ENCODE measurements around the gene ZCCHC12.
A peak's percentile ranks its signal among the peaks of the same experiment; 100 is the strongest.
"Not testable (repeated sequence)": the region's sequence is repeated elsewhere in the genome, so short reads cannot be mapped to it uniquely, and the experiment has no call there.

ZCCHC12 gene

GRCh38 chrX:118823263-118824172 is at the start of gene ZCCHC12:
Gene ZCCHC12 (plus strand): TSS chrX:118823824. CDS start chrX:118825245, 1,421 bp downstream.
- DNase-seq: peak in 52 of 56 donors; percentile 0 to 73 (median 37)

GRCh38 chrX:118779581-118779980 is 44.0 kb upstream of the ZCCHC12 start:
- DNase-seq: no peak

DNA sequence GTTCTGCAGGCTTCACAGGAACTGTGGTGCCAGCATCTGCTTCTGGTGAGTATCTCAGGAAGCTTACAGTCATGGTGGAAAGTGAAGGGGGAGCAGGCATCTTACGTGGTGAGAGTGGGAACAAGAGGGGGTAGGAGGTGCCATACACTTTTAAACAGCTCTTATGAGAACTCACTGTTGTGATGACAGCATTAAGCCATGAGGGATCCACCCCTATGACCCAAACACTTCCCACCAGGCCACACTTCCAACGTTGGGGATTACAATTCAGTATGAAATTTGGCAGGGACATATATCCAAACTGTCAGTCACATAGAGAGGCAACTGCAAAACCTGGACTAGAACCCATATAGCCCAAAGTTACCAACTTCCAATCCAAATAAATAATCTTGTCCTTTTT is 43.1 kb upstream of the ZCCHC12 start:
- DNase-seq: no peak

- no peak for DNase-seq
Measured at GRCh38 chrX:118780911-118781310, 42.7 kb upstream of the ZCCHC12 start.

DNA sequence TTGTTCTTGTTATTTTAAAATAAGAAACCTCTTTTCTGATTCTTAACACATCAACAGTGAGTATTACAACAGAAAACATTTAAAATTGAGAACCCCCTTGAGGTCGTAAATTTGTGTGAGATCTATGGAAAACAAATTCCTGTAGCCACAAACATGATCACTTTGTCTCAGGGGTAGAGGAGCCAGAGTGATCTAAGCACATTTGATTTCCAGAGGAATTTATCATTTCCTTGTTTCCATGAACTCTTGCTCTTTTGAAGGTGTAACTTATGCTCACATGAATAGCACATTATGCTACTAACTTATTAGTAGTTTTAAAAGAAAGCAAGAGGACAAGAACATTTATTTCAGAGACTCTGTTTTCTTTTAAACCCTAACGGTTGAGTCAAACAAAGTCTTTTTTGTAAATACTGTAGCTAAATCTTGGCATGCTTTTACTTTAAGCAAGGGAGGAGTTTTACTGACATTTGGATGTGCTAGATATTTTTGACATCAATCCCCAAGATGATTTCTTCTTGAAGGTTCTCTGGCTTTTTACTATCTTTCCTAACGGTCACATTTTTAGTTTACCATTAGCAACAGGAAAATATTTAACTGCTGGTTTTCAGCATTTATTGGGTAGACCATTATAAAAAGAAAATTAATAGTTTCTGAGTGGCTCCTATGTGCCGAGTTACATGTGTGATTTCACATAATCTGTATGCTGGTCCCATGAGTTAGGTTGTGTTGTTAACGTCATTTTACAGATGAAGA is 27.9 kb upstream of the ZCCHC12 start:
- no peak for DNase-seq

- peak in 1 of 56 donors; percentile 16 for DNase-seq
Measured at GRCh38 chrX:118802857-118803256, 20.8 kb upstream of the ZCCHC12 start.

- peak in 30 of 56 donors; percentile 0 to 50 (median 6) for DNase-seq
Measured at GRCh38 chrX:118807151-118808017, 16.2 kb upstream of the ZCCHC12 start.

DNA sequence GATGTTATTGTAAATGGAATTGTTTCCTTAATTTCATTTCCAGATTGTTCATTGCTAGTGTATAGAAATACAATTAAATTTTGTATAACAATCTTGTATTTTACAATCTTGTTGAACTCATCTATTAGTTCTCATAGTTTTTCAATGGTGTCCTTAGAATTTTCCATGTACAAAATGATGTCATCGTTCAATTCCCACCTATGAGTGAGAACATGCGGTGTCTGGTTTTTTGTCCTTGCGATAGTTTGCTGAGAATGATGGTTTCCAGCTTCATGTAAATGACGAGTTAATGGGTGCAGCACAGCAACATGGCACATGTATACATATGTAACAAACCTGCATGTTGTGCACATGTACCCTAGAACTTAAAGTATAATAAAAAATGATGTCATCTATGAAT is 6.4 kb upstream of the ZCCHC12 start:
- DNase-seq: not testable (repeated sequence)

GRCh38 chrX:118824173-118824730 is 628 bp downstream of the ZCCHC12 start:
- peak in 1 of 56 donors; percentile 1 for DNase-seq

- peak in 1 of 56 donors; percentile 8 for DNase-seq
Measured at GRCh38 chrX:118825227-118825626, 1.6 kb downstream of the ZCCHC12 start.

DNA sequence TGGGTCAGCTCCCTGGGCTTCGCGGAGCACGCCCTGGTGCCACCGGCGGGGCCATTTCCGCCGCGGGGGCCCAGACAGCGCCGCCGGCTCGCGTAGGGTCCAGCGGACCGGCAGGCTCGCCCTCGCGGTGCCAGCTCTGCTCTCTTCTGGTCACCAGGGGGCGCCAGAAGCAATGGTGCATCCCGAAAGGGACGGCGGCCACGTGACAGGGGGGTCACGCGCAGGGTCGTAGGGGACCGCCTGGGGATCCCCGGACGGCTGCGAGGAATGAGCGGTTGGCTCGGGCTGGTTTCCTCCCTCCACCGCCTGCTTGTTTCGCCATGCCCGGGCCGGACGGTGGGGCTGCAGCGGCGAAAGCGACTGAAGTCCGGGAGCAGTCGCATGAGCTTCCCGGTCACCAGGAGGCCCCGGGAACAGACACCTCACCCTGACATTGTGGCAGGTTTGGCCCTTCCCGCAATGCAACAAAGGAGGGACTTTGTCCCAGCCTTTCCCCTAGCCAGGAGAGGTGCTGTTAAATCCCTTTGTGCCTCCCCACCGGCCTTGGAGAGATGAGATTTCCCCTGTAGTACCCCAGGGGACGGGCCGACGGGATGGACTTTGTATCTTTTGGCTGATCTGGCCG is 15.8 kb downstream of the ZCCHC12 start:
- peak; percentile 12 to 89 (median 68) for DNase-seq

- DNase-seq: peak in 2 of 56 donors; percentile 4 to 39
Measured at GRCh38 chrX:118847676-118848075, 24.1 kb downstream of the ZCCHC12 start.

- DNase-seq: no peak
Measured at GRCh38 chrX:118853596-118853995, 30.0 kb downstream of the ZCCHC12 start.

- no peak for DNase-seq
Measured at GRCh38 chrX:118855681-118856310, 32.2 kb downstream of the ZCCHC12 start.

DNA sequence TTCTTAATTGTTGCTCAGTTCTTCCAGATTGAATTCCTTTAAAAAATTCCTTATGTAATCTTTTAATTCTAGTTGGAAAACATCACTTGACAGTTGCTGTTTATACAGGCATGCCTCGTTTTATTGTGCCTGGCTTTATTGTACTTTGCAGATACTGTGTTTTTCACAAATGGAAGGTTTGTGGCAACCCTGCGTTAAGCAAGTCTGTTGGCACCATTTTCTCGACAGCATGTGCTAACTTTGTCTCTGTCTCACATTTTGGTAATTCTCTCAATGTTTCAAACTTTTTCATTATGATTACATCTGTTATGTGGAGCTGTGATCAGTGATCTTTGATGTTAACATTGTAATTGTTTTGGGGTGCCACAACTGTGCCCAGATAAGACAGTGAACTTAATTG is 33.4 kb downstream of the ZCCHC12 start:
- DNase-seq: no peak

- DNase-seq: no peak
Measured at GRCh38 chrX:118861338-118861737, 37.7 kb downstream of the ZCCHC12 start.

DNA sequence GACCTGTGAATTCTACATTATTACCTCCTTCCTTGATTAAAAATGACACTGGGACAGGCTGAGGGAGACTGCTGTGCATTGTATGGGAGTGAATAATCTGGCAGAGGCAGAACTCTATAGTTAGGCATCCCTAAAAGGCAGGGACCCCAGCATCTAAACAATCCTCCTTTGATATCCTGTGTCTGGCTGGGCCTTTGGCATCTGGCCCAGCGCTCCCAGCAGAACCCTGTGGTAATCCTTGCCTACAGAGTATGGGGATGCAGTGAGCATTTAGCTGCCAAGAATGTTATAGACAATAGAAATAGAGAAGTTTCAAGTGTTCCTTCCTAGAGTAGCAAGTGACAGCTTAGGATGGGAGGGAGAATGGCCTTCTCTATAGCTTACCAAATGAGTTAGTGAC is 38.5 kb downstream of the ZCCHC12 start:
- DNase-seq: peak in 5 of 56 donors; percentile 0 to 18 (median 1)

DNA sequence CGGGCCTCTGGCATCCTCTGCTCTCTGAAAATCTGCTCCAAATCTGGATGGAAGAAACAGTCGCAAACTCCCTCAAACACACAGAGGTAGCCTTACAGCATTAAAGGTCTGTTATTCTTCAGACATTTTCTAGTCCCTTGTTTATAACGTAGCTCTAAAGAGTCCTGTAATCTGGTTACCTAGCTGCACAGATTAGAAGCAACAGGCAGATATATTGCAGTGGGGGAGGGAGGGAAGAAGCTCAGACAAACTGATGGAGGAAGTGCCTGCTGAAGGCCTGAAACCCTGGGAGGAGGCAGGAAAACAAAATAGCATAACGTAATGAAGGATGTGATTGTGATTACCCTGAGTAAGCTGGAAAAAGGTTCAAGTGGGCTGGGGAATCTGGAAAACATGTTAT is 39.4 kb downstream of the ZCCHC12 start:
- no peak for DNase-seq

- DNase-seq: peak in 1 of 56 donors; percentile 2
Measured at GRCh38 chrX:118864063-118864635, 40.5 kb downstream of the ZCCHC12 start.
